A673 (cell line): Measurements from ENCODE around the gene CWH43. TPM values are rescaled to one million over a fixed set of nuclear protein-coding genes. Genes with fewer than 3 reads are reported as not detected.

Source experiments
- BruUV-seq: library from RNA; stranded (reverse); fragments of 400-500 nt; replicated peaks from 2 replicates; lab custom pipeline; 2021; lab: Mats Ljungman, UMichigan
- CTCF ChIA-PET: fragments of 300-600 bp; sonication (Branson Sonifier 250); formaldehyde crosslinking; loops from one replicate; lab custom pipeline; 2022; ENCODE audit warnings: antibody characterized with exemption; lab: Charles Lee
- POLR2A ChIA-PET: fragments of 300-600 bp; sonication (Branson Sonifier 250); formaldehyde crosslinking; loops from one replicate; lab custom pipeline; 2022; ENCODE audit warnings: antibody characterized with exemption; ENCODE audit not compliant: low non-redundant PET; lab: Charles Lee
- DNase-seq: peaks from one replicate; pipeline ENCODE4 v3.0.0-alpha.2; 2015; ENCODE audit warnings: low spot score
- H3K27ac ChIP-seq: fragments of 200-600 bp; sonication (generic); 2 replicates; pipeline ENCODE4 v1.5.1; 2016; ENCODE audit warnings: mixed run types, low read depth, mild to moderate bottlenecking, mixed read lengths, antibody characterized with exemption, low read length; ENCODE audit not compliant: poor library complexity, severe bottlenecking
- H3K27me3 ChIP-seq: fragments of 200-600 bp; sonication (generic); replicated peaks from 2 replicates; pipeline ENCODE4 v1.6.1; 2017; ENCODE audit warnings: mixed run types, low read depth, mild to moderate bottlenecking, mixed read lengths, antibody characterized with exemption, low read length; ENCODE audit not compliant: insufficient read depth, poor library complexity
- H3K36me3 ChIP-seq: fragments of 200-600 bp; sonication (generic); 2 replicates; pipeline ENCODE4 v1.6.1; 2016; ENCODE audit warnings: mixed run types, mild to moderate bottlenecking, mixed read lengths, antibody characterized with exemption, low read length; ENCODE audit not compliant: insufficient read depth, poor library complexity, severe bottlenecking
- H3K4me1 ChIP-seq: fragments of 200-600 bp; sonication (generic); 2 replicates; pipeline ENCODE4 v1.6.1; 2017; ENCODE audit warnings: mixed run types, mild to moderate bottlenecking, mixed read lengths, antibody characterized with exemption, low read length; ENCODE audit not compliant: insufficient read depth, poor library complexity, severe bottlenecking
- H3K4me3 ChIP-seq: fragments of 200-600 bp; sonication (generic); 2 replicates; pipeline ENCODE4 v1.5.1; 2016; ENCODE audit warnings: low read depth, mixed run types, mild to moderate bottlenecking, mixed read lengths, low read length; ENCODE audit not compliant: poor library complexity, severe bottlenecking
- H3K9me3 ChIP-seq: fragments of 200-600 bp; sonication (generic); 2 replicates; pipeline ENCODE4 v1.6.1; 2016; ENCODE audit warnings: mixed run types, low read depth, mild to moderate bottlenecking, mixed read lengths, antibody characterized with exemption, low read length; ENCODE audit not compliant: poor library complexity, severe bottlenecking
- CTCF ChIP-seq: fragments of 300-800, 200-600 bp; sonication (generic); conservative IDR thresholded peaks from 2 replicates; pipeline ENCODE4 v1.5.1; 2017; ENCODE audit warnings: low read depth, mild to moderate bottlenecking, antibody characterized with exemption, low read length, moderate library complexity, mixed read lengths
- EZH2 ChIP-seq: fragments of 200-600 bp; sonication (generic); IDR thresholded peaks from 2 replicates; pipeline ENCODE4 v1.6.1; 2017; ENCODE audit warnings: borderline replicate concordance, low read depth, mild to moderate bottlenecking, mixed read lengths, antibody characterized with exemption, low read length; ENCODE audit not compliant: poor library complexity, severe bottlenecking
- intact Hi-C: fragments of 100-400 bp; cut with micrococcal nuclease; formaldehyde crosslinking; loops from one replicate; pipeline ENCODE4 v1.10.0; 2022; ENCODE audit not compliant: unreplicated experiment
- total RNA-seq: library from RNA; stranded (reverse); gene quantifications from 2 replicates; pipeline ENCODE4 v1.2.3, GENCODE V29; 2021

CWH43 gene
- total RNA-seq, 1 experiment from 2014 or later = not detected

- no peak overlapping the region for H3K4me3 ChIP-seq
- intact Hi-C loops = loop anchor here (1.0 to 10.0 kb wide), 7 partner anchors 86 to 838 kb away; no protein-coding TSS in a partner anchor
- ChIA-PET POLR2A (no interaction called here), CTCF (interaction anchor here (0.9 kb wide), 1 partner anchor 385 kb away, joined by 5 read pairs; no protein-coding TSS in a partner anchor)
- H3K9me3 ChIP-seq = no peaks in the 10 kb centered on the region
- H3K4me1 ChIP-seq = no peaks in the 10 kb centered on the region
- TF ChIP-seq CTCF (peak; percentile 99), EZH2 (no peak)
- no peak overlapping the region for H3K27ac ChIP-seq
- no TSS peak for BruUV-seq
- no peaks in the 10 kb centered on the region for H3K27me3 ChIP-seq
- H3K36me3 ChIP-seq = no peaks in the 10 kb centered on the region
- DNase-seq = peak; percentile 91
Observed at GRCh38 chr4:48963042-48963679, 22.9 kb upstream of the CWH43 start.

- ChIA-PET CTCF (no interaction called here), POLR2A (no interaction called here)
- BruUV-seq = no TSS peak
- H3K4me3 ChIP-seq = no peak overlapping the region
- intact Hi-C loops = loop anchor here (10.0 kb wide), 3 partner anchors 522 to 842 kb away; no protein-coding TSS in a partner anchor
- H3K36me3 ChIP-seq = no peaks in the 10 kb centered on the region
- DNase-seq = no peak
- no peaks in the 10 kb centered on the region for H3K9me3 ChIP-seq
- no peaks in the 10 kb centered on the region for H3K27me3 ChIP-seq
- H3K4me1 ChIP-seq = no peaks in the 10 kb centered on the region
- TF ChIP-seq EZH2 (no peak), CTCF (no peak)
- no peak overlapping the region for H3K27ac ChIP-seq
Observed at GRCh38 chr4:48967101-48967500, 19.0 kb upstream of the CWH43 start.

- H3K27me3 ChIP-seq = no peaks in the 10 kb centered on the region
- DNase-seq = no peak
Observed at GRCh38 chr4:48967631-48968030, 18.4 kb upstream of the CWH43 start.

More at GRCh38 chr4:48967631-48968030, 18.4 kb upstream of the CWH43 start:
- no TSS peak for BruUV-seq
- no peak overlapping the region for H3K4me3 ChIP-seq
- intact Hi-C loops = loop anchor here (10.0 kb wide), 3 partner anchors 523 to 843 kb away; no protein-coding TSS in a partner anchor
- TF ChIP-seq EZH2 = no peak
- TF ChIP-seq CTCF = no peak
- no peaks in the 10 kb centered on the region for H3K9me3 ChIP-seq
- POLR2A ChIA-PET = no interaction called here
- H3K4me1 ChIP-seq = no peaks in the 10 kb centered on the region
- H3K27ac ChIP-seq = no peak overlapping the region
- H3K36me3 ChIP-seq = no peaks in the 10 kb centered on the region
- CTCF ChIA-PET = no interaction called here
